Measurements from ENCODE around the gene MLC1.

Gene MLC1

GRCh38 chr22:50074551-50075530 lies 10.4 kb downstream of the MLC1 start:
- TF ChIP-seq CTCF (IDR thresholded peaks at IDR 0.05; ENCODE audit: insufficient read depth, low read length, missing control alignments): no peak
- no peak for DNase-seq (ENCODE audit: low read depth, low spot score)
- ChIA-PET CTCF (interaction anchor here (1.1 kb wide), 1 partner anchor 45 kb away, joined by 3 read pairs; no protein-coding TSS in a partner anchor), POLR2A (no interaction called here)
- no peak overlapping the region for H3K4me3 ChIP-seq (ENCODE audit: low read depth, low read length)

GRCh38 chr22:50074056-50074455 lies 11.2 kb downstream of the MLC1 start:
- DNase-seq (ENCODE audit: low read depth, low spot score): no peak
- POLR2A ChIA-PET: no interaction called here
- CTCF ChIA-PET: interaction anchor here (1.1 kb wide), 1 partner anchor 44 kb away, joined by 3 read pairs; no protein-coding TSS in a partner anchor
- no peak for TF ChIP-seq CTCF (IDR thresholded peaks at IDR 0.05; ENCODE audit: insufficient read depth, low read length, missing control alignments)
- H3K4me3 ChIP-seq (ENCODE audit: low read depth, low read length): no peak overlapping the region

- no peak for DNase-seq (ENCODE audit: low read depth, low spot score)
- TF ChIP-seq CTCF (IDR thresholded peaks at IDR 0.05; ENCODE audit: insufficient read depth, low read length, missing control alignments): no peak
- CTCF ChIA-PET: no interaction called here
Observed at GRCh38 chr22:50072714-50073538, 12.3 kb downstream of the MLC1 start.

DNA sequence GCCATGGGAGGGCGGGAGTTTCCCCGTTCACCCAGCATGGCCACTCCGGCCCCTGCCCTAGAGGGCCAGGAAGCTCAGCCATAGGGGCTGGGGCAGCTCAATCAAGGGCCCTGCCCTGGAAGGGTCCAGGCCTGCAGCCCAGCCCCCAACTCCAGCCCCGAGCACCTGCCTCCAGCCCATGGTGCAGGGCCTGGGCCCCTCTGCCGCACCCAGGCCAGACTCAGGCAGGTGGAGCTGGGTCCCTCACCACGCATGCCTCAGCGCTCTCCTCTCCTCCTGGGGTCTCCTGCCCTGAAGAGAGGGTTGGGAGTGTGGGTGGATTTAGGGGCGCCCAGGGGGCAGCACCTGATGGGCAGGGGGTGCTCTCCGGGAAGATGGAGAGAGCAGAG lies 13.1 kb downstream of the MLC1 start:
- ChIA-PET POLR2A (no interaction called here), CTCF (no interaction called here)
- DNase-seq (ENCODE audit: low read depth, low spot score): no peak
- TF ChIP-seq CTCF (IDR thresholded peaks at IDR 0.05; ENCODE audit: insufficient read depth, low read length, missing control alignments): no peak
- H3K4me3 ChIP-seq (ENCODE audit: low read depth, low read length): no peak overlapping the region

More at GRCh38 chr22:50072714-50073538, 12.3 kb downstream of the MLC1 start:
- H3K4me3 ChIP-seq (ENCODE audit: low read depth, low read length): no peak overlapping the region
- POLR2A ChIA-PET: no interaction called here

DNA sequence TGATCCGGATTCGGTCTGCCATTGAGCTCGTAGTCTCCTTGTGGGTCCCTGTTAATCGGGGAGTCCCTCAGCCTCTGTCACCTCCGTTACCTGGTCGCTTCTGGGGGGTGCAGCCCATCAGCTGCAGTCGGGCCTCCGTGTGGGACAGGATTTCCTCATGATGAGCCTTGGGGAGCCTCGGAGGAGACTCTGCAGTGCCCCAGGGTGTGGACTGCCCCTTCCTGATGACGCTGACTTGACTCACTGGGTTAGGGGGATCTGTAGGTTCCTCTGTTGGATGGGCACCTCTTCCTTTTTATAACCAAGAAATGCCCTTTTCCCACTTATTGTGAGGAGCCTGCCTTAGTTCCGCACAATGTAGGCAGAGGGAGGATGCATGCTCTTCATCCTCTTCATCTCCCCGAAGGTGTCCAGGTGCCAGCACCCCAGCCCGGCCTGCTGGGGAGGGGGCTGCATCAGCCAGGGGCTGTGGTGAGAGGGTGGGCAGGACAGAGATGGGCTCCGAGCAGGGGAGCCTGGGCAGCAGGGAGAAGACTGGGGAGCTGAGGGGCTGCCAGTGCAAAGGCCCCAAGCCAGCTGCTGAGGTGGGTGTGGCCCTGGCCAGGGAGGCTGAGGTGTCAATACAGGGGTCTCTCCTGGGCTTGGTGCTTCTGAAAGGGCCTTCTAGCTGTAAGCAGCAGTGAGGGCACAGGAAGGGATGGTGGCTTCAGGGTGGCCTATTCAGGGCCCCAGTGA lies 13.6 kb downstream of the MLC1 start:
- H3K4me3 ChIP-seq (ENCODE audit: low read depth, low read length): no peak overlapping the region
- DNase-seq (ENCODE audit: low read depth, low spot score): no peak
- TF ChIP-seq CTCF (IDR thresholded peaks at IDR 0.05; ENCODE audit: insufficient read depth, low read length, missing control alignments): no peak
- CTCF ChIA-PET: no interaction called here
- POLR2A ChIA-PET: no interaction called here
